ENCODE data around the gene PRPSAP1.

- TF ChIP-seq, protein P1, sequence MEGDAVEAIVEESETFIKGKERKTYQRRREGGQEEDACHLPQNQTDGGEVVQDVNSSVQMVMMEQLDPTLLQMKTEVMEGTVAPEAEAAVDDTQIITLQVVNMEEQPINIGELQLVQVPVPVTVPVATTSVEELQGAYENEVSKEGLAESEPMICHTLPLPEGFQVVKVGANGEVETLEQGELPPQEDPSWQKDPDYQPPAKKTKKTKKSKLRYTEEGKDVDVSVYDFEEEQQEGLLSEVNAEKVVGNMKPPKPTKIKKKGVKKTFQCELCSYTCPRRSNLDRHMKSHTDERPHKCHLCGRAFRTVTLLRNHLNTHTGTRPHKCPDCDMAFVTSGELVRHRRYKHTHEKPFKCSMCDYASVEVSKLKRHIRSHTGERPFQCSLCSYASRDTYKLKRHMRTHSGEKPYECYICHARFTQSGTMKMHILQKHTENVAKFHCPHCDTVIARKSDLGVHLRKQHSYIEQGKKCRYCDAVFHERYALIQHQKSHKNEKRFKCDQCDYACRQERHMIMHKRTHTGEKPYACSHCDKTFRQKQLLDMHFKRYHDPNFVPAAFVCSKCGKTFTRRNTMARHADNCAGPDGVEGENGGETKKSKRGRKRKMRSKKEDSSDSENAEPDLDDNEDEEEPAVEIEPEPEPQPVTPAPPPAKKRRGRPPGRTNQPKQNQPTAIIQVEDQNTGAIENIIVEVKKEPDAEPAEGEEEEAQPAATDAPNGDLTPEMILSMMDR (conservative IDR thresholded peaks at IDR 0.05), result no peak
- TF ChIP-seq EZH2 (IDR thresholded peaks at IDR 0.05; ENCODE audit: low read depth), result no peak
Measured at GRCh38 chr17:76304226-76305134, 49.2 kb downstream of the PRPSAP1 start.
